Measurements from ENCODE around the gene NLRP9.

The NLRP9 gene

DNA sequence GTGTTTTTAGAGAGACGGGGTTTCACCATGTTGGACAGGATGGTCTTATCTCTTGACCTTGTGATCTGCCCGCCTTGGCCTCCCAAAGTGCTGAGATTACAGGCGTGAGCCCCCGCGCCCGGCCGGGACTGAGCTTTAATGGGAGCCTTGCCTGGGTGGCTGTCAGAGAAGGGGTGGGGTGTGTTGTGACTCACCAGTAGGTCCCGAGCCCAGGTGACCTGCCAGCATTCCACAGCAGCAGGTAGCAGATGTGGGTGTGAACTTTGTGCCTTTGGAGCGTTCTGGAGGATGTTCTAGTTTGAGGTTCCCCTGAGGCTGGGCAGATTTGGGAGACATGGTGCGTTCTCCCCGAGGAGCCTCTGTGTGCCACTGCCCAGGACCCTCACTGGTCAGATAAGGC is 70.2 kb downstream of the NLRP9 start:
- peaks cover 24 to 29% of the 10 kb centered on the region in 2 donors for H3K4me1 ChIP-seq (ENCODE audit: control insufficient read depth in 1 of 2, insufficient read depth in 2 of 2, low read length in 2 of 2)

DNA sequence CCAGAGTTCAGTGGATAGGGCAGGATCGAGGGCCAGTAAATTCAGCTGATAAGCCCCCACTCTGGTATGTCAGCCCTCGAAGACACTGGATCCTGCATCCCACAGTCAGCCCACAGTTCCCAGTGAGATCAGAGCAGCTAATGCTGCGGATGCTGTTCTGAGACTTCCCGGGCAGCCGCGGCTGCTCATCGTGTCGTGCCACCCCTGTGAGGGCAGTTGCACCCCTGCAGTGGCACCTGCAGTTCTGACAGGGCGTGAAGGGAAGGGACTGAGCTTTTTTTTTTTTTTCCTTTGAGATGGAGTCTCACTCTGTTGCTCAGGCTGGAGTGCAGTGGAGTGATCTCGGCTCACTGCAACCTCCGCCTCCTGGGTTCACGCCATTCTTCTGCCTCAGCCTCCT is 70.7 kb downstream of the NLRP9 start:
- no peak overlapping the region for H3K27ac ChIP-seq (ENCODE audit: low read depth, low read length)
- no peak overlapping the region for H3K9ac ChIP-seq (ENCODE audit: low read depth in 1 of 2, low read length in 2 of 2)

More for the DNA sequence above, 70.2 kb downstream of the NLRP9 start:
- H3K27me3 ChIP-seq (ENCODE audit: control insufficient read depth in 1 of 2, insufficient read depth in 2 of 2, low read length in 2 of 2), result no peaks in the 10 kb centered on the region
- H3K36me3 ChIP-seq (ENCODE audit: control insufficient read depth in 1 of 2, insufficient read depth in 2 of 2, low read length in 2 of 2), result peaks cover 45 to 85% of the 10 kb centered on the region in 2 donors
- H3K9ac ChIP-seq (ENCODE audit: low read depth in 1 of 2, low read length in 2 of 2), result no peak overlapping the region
- no peaks in the 10 kb centered on the region for H3K9me3 ChIP-seq (ENCODE audit: control insufficient read depth in 1 of 2, low read length in 2 of 2)
- H3K27ac ChIP-seq (ENCODE audit: low read depth, low read length), result no peak overlapping the region
- H3K4me3 ChIP-seq (ENCODE audit: low read depth in 1 of 2, low read length in 2 of 2), result no peak overlapping the region

DNA sequence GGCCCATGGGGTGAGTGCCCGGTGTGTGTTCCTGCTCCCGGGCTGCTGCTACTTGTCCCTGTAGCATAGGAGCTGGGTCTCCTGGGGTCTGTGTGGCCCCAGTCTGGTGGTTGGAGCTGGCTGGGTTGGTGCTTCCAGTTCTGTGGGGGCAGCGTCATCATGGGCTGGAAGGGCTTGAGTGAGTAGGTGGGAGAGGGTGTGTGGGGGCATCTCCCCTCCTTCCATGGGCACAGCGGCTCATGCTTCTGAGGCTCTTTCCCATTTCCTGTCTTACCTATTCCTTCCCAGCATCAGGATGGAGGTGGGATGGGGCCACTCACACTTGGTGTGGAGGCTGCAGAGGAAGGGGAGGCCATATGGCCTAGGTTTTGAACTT is 71.2 kb downstream of the NLRP9 start:
- H3K27ac ChIP-seq (ENCODE audit: low read depth, low read length), result no peak overlapping the region
- H3K9ac ChIP-seq (ENCODE audit: low read depth in 1 of 2, low read length in 2 of 2), result peak overlapping the region in 1 of 2 donors; percentile 11

More for the DNA sequence above, 70.7 kb downstream of the NLRP9 start:
- H3K4me3 ChIP-seq (ENCODE audit: low read depth in 1 of 2, low read length in 2 of 2), result no peak overlapping the region
- no peaks in the 10 kb centered on the region for H3K27me3 ChIP-seq (ENCODE audit: control insufficient read depth in 1 of 2, insufficient read depth in 2 of 2, low read length in 2 of 2)
- peaks cover 24 to 29% of the 10 kb centered on the region in 2 donors for H3K4me1 ChIP-seq (ENCODE audit: control insufficient read depth in 1 of 2, insufficient read depth in 2 of 2, low read length in 2 of 2)
- H3K9me3 ChIP-seq (ENCODE audit: control insufficient read depth in 1 of 2, low read length in 2 of 2), result no peaks in the 10 kb centered on the region
- H3K36me3 ChIP-seq (ENCODE audit: control insufficient read depth in 1 of 2, insufficient read depth in 2 of 2, low read length in 2 of 2), result peaks cover 49 to 90% of the 10 kb centered on the region in 2 donors

DNA sequence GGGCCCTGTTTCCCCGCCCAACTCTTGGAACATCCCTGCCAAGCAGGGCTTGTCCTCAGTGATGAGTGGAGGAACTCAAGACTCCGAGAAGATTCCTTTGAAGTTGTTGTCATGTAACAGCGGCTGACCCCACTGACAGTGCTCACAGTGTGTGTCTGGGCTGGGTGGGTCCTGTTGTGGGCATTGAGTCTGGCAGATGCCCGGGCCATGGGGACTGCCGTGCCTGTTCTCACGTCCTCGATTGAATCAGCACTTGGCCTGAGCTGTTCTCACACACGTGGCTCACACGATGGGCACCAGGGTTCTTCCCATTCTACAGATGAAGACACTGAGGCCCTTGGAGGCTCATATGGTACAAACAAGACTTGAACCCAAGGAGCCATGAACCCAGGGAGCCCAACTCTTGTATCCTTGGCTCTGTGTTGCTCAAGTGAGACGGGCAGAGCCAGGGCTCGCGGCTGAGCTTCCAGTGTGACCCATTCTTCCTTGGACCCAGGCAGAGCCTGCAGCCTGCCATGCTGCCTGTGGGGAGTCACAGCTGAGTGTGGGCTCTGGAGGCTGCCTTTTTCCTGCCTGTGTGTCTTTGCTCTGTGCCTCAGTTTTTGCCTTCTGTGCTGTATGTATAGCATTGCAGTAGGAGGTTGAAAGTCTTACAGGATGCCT is 71.7 kb downstream of the NLRP9 start:
- H3K27me3 ChIP-seq (ENCODE audit: control insufficient read depth in 1 of 2, insufficient read depth in 2 of 2, low read length in 2 of 2), result no peaks in the 10 kb centered on the region

More for the DNA sequence above, 71.2 kb downstream of the NLRP9 start:
- Histone ChIP-seq H3K36me3 (ENCODE audit: control insufficient read depth in 1 of 2, insufficient read depth in 2 of 2, low read length in 2 of 2) (peaks cover 52 to 89% of the 10 kb centered on the region in 2 donors), H3K27me3 (ENCODE audit: control insufficient read depth in 1 of 2, insufficient read depth in 2 of 2, low read length in 2 of 2) (no peaks in the 10 kb centered on the region), H3K9me3 (ENCODE audit: control insufficient read depth in 1 of 2, low read length in 2 of 2) (no peaks in the 10 kb centered on the region), H3K4me3 (ENCODE audit: low read depth in 1 of 2, low read length in 2 of 2) (no peak overlapping the region), H3K4me1 (ENCODE audit: control insufficient read depth in 1 of 2, insufficient read depth in 2 of 2, low read length in 2 of 2) (peaks cover 24 to 29% of the 10 kb centered on the region in 2 donors)

DNA sequence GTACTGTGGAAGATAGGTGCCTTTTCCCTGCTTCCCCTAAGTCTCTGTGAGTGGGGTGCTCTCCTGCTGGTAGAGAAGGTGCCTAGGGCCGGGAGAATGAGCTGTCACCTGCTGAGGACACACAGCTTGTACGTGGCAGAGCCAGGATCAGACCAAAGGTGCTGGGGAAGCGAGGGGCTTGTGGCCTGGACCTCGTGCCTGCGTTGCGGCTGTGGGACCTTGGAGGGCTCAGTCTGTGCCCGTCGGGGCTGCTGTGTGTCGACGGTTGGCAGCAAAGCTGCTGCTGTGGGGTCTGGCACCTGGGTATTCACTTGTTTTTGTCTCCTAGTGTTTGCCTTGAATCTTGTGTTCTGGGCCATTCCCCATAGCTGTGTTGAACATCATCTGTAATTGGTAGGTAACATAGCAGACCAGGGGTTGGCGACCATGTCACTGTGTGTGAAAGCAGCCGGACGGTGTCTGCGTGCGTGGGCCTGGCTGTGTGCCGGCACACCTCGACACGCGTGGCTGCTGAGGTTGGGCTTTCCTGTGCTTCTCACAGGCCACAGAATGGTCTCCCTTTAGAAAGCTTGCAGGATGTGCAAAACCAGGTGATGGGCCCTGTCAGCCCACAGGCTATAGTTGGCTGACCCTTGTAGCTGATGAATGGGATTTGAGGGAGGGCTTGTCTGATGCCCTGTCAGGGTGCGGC is 74.2 kb downstream of the NLRP9 start:
- peaks cover 57 to 92% of the 10 kb centered on the region in 2 donors for H3K36me3 ChIP-seq (ENCODE audit: control insufficient read depth in 1 of 2, insufficient read depth in 2 of 2, low read length in 2 of 2)
- H3K4me3 ChIP-seq (ENCODE audit: low read depth in 1 of 2, low read length in 2 of 2), result no peak overlapping the region
- no peak overlapping the region for H3K9ac ChIP-seq (ENCODE audit: low read depth in 1 of 2, low read length in 2 of 2)
- peaks cover 24 to 26% of the 10 kb centered on the region in 2 donors for H3K4me1 ChIP-seq (ENCODE audit: control insufficient read depth in 1 of 2, insufficient read depth in 2 of 2, low read length in 2 of 2)
- no peaks in the 10 kb centered on the region for H3K9me3 ChIP-seq (ENCODE audit: control insufficient read depth in 1 of 2, low read length in 2 of 2)
- H3K27me3 ChIP-seq (ENCODE audit: control insufficient read depth in 1 of 2, insufficient read depth in 2 of 2, low read length in 2 of 2), result no peaks in the 10 kb centered on the region
- H3K27ac ChIP-seq (ENCODE audit: low read depth, low read length), result no peak overlapping the region

More for the DNA sequence above, 71.7 kb downstream of the NLRP9 start:
- peaks cover 57 to 91% of the 10 kb centered on the region in 2 donors for H3K36me3 ChIP-seq (ENCODE audit: control insufficient read depth in 1 of 2, insufficient read depth in 2 of 2, low read length in 2 of 2)
- no peaks in the 10 kb centered on the region for H3K9me3 ChIP-seq (ENCODE audit: control insufficient read depth in 1 of 2, low read length in 2 of 2)
- no peak overlapping the region for H3K4me3 ChIP-seq (ENCODE audit: low read depth in 1 of 2, low read length in 2 of 2)
- H3K4me1 ChIP-seq (ENCODE audit: control insufficient read depth in 1 of 2, insufficient read depth in 2 of 2, low read length in 2 of 2), result peaks cover 24 to 29% of the 10 kb centered on the region in 2 donors
- peak overlapping the region in 1 of 2 donors; percentile 11 for H3K9ac ChIP-seq (ENCODE audit: low read depth in 1 of 2, low read length in 2 of 2)
- no peak overlapping the region for H3K27ac ChIP-seq (ENCODE audit: low read depth, low read length)

DNA sequence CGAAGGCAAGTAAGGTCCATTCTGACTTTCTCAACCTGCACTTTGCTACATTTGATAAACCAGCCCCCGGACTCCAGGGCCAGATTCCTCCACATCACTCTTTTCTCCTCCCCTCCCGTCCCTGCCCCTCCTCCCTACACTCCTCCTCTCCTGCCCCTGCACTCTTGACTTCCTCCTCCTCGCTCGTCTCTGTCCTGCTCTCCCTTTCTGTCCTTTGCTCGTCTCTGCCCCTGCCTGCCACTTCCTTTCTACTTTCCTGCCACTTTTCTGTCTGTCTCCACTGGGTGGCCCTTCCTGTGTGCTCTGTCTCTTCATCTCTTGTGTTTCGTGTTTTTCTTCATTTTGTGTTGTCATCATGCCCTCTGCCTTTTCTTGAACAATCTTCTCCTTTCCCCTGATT is 76.4 kb downstream of the NLRP9 start:
- Histone ChIP-seq H3K27me3 (ENCODE audit: control insufficient read depth in 1 of 2, insufficient read depth in 2 of 2, low read length in 2 of 2) (no peaks in the 10 kb centered on the region), H3K4me3 (ENCODE audit: low read depth in 1 of 2, low read length in 2 of 2) (no peak overlapping the region), H3K9me3 (ENCODE audit: control insufficient read depth in 1 of 2, low read length in 2 of 2) (no peaks in the 10 kb centered on the region), H3K4me1 (ENCODE audit: control insufficient read depth in 1 of 2, insufficient read depth in 2 of 2, low read length in 2 of 2) (peaks cover 19 to 32% of the 10 kb centered on the region in 2 donors), H3K36me3 (ENCODE audit: control insufficient read depth in 1 of 2, insufficient read depth in 2 of 2, low read length in 2 of 2) (peaks cover 50 to 79% of the 10 kb centered on the region in 2 donors), H3K9ac (ENCODE audit: low read depth in 1 of 2, low read length in 2 of 2) (no peak overlapping the region), H3K27ac (ENCODE audit: low read depth, low read length) (no peak overlapping the region)

DNA sequence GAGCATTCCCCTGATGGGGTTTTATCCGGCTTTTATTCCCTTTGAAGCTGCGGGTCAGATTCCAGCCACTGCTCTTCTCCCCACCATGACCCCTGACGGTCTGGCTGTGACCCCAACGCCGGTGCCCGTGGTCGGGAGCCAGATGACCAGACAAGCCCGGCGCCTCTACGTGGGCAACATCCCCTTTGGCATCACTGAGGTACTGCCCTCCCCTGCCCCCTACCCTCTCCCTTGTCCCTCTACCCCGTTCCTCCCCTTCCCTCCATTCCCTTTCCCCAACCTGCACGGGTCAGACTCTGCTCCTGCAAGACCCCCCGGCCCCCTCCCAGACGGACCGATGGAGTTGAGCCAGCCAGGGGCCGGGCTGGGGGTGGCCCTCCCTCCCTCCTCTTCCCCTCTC is 77.2 kb downstream of the NLRP9 start:
- H3K27ac ChIP-seq (ENCODE audit: low read depth, low read length), result no peak overlapping the region
- no peaks in the 10 kb centered on the region for H3K27me3 ChIP-seq (ENCODE audit: control insufficient read depth in 1 of 2, insufficient read depth in 2 of 2, low read length in 2 of 2)
- no peak overlapping the region for H3K4me3 ChIP-seq (ENCODE audit: low read depth in 1 of 2, low read length in 2 of 2)
- H3K4me1 ChIP-seq (ENCODE audit: control insufficient read depth in 1 of 2, insufficient read depth in 2 of 2, low read length in 2 of 2), result peaks cover 21 to 33% of the 10 kb centered on the region in 2 donors
- no peaks in the 10 kb centered on the region for H3K9me3 ChIP-seq (ENCODE audit: control insufficient read depth in 1 of 2, low read length in 2 of 2)
- peaks cover 42 to 71% of the 10 kb centered on the region in 2 donors for H3K36me3 ChIP-seq (ENCODE audit: control insufficient read depth in 1 of 2, insufficient read depth in 2 of 2, low read length in 2 of 2)
- H3K9ac ChIP-seq (ENCODE audit: low read depth in 1 of 2, low read length in 2 of 2), result no peak overlapping the region

DNA sequence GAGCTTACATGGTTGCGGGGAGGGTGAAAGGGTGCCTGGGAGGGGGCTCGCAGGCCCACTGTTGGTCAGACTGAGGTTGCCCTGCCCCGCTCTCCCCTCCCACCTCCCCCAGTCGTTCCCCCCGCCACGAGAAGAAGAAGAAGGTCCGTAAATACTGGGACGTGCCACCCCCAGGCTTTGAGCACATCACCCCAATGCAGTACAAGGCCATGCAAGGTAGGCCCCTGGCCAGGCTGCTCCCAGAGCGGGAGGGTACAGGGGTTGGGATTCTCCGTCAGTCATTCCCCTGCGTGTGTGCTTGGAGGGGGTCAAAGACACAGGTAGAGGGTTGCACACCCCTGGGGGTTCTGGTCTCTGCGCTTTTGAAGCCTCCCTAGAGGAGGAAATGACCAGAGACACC is 77.8 kb downstream of the NLRP9 start:
- Histone ChIP-seq H3K4me3 (ENCODE audit: low read depth in 1 of 2, low read length in 2 of 2) (no peak overlapping the region), H3K9ac (ENCODE audit: low read depth in 1 of 2, low read length in 2 of 2) (no peak overlapping the region), H3K4me1 (ENCODE audit: control insufficient read depth in 1 of 2, insufficient read depth in 2 of 2, low read length in 2 of 2) (peaks cover 23 to 38% of the 10 kb centered on the region in 2 donors), H3K27ac (ENCODE audit: low read depth, low read length) (no peak overlapping the region), H3K9me3 (ENCODE audit: control insufficient read depth in 1 of 2, low read length in 2 of 2) (no peaks in the 10 kb centered on the region), H3K36me3 (ENCODE audit: control insufficient read depth in 1 of 2, insufficient read depth in 2 of 2, low read length in 2 of 2) (peaks cover 40 to 65% of the 10 kb centered on the region in 2 donors), H3K27me3 (ENCODE audit: control insufficient read depth in 1 of 2, insufficient read depth in 2 of 2, low read length in 2 of 2) (no peaks in the 10 kb centered on the region)

DNA sequence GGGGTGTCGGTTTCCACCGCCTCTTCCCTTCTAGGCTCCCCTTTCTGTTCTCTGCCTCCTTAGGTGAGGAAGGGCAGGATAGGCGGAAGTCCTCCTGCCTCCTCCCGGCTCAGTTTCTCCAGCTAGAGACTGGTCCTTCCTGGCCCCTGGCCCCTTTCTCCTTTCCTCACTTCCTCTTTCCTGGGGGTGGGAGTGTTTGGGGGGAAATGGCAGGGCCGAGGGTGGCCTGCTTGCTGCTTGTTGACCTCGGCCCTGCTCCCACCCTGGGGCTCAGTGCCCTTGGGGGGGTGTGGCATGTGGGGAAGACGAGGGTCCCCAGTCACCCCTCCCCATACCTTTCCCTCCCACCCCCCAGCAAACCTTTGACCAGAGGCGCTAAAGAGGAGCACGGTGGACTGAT is 78.4 kb downstream of the NLRP9 start:
- H3K4me1 ChIP-seq (ENCODE audit: control insufficient read depth in 1 of 2, insufficient read depth in 2 of 2, low read length in 2 of 2), result peaks cover 23 to 38% of the 10 kb centered on the region in 2 donors

DNA sequence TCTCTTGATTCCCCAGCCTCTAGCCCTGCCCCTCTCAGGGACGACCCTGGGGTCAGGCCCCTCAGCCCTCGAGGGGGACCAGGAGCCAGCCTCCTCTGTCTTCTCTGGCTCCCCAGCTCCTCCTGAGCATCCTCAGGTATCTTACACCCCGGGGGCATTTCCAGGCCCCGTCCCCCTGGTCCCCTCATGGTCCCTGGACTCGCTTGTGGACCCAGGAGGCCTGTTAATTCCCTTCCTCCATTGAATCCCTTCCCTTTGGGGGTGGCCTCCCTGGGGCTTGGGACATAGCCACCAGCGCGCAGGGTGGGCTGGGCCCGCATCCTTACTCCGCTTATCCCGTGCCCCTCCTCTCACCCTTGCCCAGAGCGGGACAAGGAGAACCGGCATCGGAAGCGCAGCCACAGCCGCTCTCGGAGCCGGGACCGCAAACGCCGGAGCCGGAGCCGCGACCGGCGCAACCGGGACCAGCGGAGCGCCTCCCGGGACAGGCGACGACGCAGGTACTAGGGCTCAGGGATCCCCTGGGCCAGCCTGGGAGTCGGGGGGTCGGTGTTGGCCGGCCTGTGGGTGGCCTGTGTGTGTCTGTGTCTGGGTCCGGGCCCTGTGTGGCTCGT is 79.2 kb downstream of the NLRP9 start:
- no peak overlapping the region for H3K27ac ChIP-seq (ENCODE audit: low read depth, low read length)
- no peaks in the 10 kb centered on the region for H3K9me3 ChIP-seq (ENCODE audit: control insufficient read depth in 1 of 2, low read length in 2 of 2)
- H3K4me1 ChIP-seq (ENCODE audit: control insufficient read depth in 1 of 2, insufficient read depth in 2 of 2, low read length in 2 of 2), result peaks cover 23 to 38% of the 10 kb centered on the region in 2 donors
- H3K36me3 ChIP-seq (ENCODE audit: control insufficient read depth in 1 of 2, insufficient read depth in 2 of 2, low read length in 2 of 2), result peaks cover 35 to 52% of the 10 kb centered on the region in 2 donors
- H3K4me3 ChIP-seq (ENCODE audit: low read depth in 1 of 2, low read length in 2 of 2), result no peak overlapping the region
- no peak overlapping the region for H3K9ac ChIP-seq (ENCODE audit: low read depth in 1 of 2, low read length in 2 of 2)
- no peaks in the 10 kb centered on the region for H3K27me3 ChIP-seq (ENCODE audit: control insufficient read depth in 1 of 2, insufficient read depth in 2 of 2, low read length in 2 of 2)

More for the DNA sequence above, 78.4 kb downstream of the NLRP9 start:
- H3K9ac ChIP-seq (ENCODE audit: low read depth in 1 of 2, low read length in 2 of 2), result no peak overlapping the region
- H3K36me3 ChIP-seq (ENCODE audit: control insufficient read depth in 1 of 2, insufficient read depth in 2 of 2, low read length in 2 of 2), result peaks cover 40 to 60% of the 10 kb centered on the region in 2 donors
- no peaks in the 10 kb centered on the region for H3K27me3 ChIP-seq (ENCODE audit: control insufficient read depth in 1 of 2, insufficient read depth in 2 of 2, low read length in 2 of 2)
- H3K9me3 ChIP-seq (ENCODE audit: control insufficient read depth in 1 of 2, low read length in 2 of 2), result no peaks in the 10 kb centered on the region
- no peak overlapping the region for H3K4me3 ChIP-seq (ENCODE audit: low read depth in 1 of 2, low read length in 2 of 2)
- no peak overlapping the region for H3K27ac ChIP-seq (ENCODE audit: low read depth, low read length)
